Mucosa of stomach (tissue), 1 donor: ENCODE data around the gene ZBTB17.
"Not testable (repeated sequence)": the region's sequence is repeated elsewhere in the genome, so short reads cannot be mapped to it uniquely, and the experiment has no call there.

Experiments
- H3K27me3 ChIP-seq: one replicate; pipeline ENCODE4 v1.7.0; 2013; ENCODE audit warnings: mild to moderate bottlenecking, low read length; ENCODE audit not compliant: control insufficient read depth, insufficient read depth
- H3K36me3 ChIP-seq: one replicate; pipeline ENCODE4 v1.7.0; 2013; ENCODE audit warnings: low read length; ENCODE audit not compliant: control insufficient read depth, insufficient read depth
- H3K4me1 ChIP-seq: one replicate; pipeline ENCODE4 v1.7.0; 2013; ENCODE audit warnings: mild to moderate bottlenecking, low read length; ENCODE audit not compliant: control insufficient read depth, insufficient read depth
- H3K4me3 ChIP-seq: one replicate; pipeline ENCODE4 v1.7.0; 2013; ENCODE audit warnings: low read length
- H3K9ac ChIP-seq: one replicate; pipeline ENCODE4 v1.7.0; 2013; ENCODE audit warnings: mild to moderate bottlenecking, low read length, moderate library complexity
- H3K9me3 ChIP-seq: one replicate; pipeline ENCODE4 v1.7.0; 2013; ENCODE audit warnings: mild to moderate bottlenecking, low read length, moderate library complexity; ENCODE audit not compliant: control insufficient read depth
- donor health status: Pancreatic carcinoma.

ZBTB17 gene

DNA sequence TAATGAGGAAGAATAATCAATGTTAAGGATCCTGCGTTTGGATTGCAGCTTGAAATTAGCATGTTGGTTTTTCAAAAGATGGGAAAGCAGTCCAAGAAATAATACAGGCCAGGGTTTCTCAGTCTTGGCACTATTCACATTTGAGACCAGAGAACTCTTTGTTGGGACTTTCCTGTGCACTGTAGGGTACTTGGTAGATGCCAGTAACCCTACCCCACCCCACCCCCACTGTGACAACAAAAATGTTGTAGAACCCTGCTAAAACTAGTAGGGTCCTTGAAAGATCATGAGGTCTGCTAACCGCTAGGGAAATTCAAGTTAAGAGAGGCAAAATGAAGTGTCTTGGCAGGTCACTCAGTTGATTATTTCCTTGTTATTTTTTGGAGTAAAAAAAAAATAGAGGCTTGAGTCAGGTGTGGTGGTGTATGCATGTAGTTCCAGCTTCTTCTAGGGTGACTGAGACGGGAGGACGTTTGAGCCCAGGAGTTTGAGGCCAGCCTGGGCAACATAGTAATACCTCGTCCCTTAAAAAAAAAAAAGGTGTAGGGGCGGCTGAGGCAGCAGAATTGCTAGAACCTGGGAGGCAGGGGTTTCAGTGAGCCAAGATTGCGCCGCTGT lies 75.1 kb downstream of the ZBTB17 start:
- H3K4me3 ChIP-seq: no peak overlapping the region
- H3K4me1 ChIP-seq: no peaks in the 10 kb centered on the region
- H3K9me3 ChIP-seq: no peaks in the 10 kb centered on the region
- no peaks in the 10 kb centered on the region for H3K36me3 ChIP-seq
- H3K9ac ChIP-seq: no peak overlapping the region
- H3K27me3 ChIP-seq: no peaks in the 10 kb centered on the region

GRCh38 chr1:15899266-15899665 lies 76.6 kb downstream of the ZBTB17 start:
- Histone ChIP-seq H3K9me3 (no peaks in the 10 kb centered on the region), H3K4me1 (no peaks in the 10 kb centered on the region)

GRCh38 chr1:15896841-15897610 lies 78.9 kb downstream of the ZBTB17 start:
- not testable (repeated sequence) for H3K4me3 ChIP-seq, H3K9ac ChIP-seq, H3K9me3 ChIP-seq, H3K4me1 ChIP-seq, H3K36me3 ChIP-seq, H3K27me3 ChIP-seq

More at GRCh38 chr1:15899266-15899665, 76.6 kb downstream of the ZBTB17 start:
- H3K9ac ChIP-seq: no peak overlapping the region
- H3K36me3 ChIP-seq: no peaks in the 10 kb centered on the region
- H3K4me3 ChIP-seq: no peak overlapping the region
- no peaks in the 10 kb centered on the region for H3K27me3 ChIP-seq

- Histone ChIP-seq H3K4me3 (no peak overlapping the region), H3K9me3 (no peaks in the 10 kb centered on the region)
Observed at GRCh38 chr1:15895233-15895632, 80.7 kb downstream of the ZBTB17 start.

DNA sequence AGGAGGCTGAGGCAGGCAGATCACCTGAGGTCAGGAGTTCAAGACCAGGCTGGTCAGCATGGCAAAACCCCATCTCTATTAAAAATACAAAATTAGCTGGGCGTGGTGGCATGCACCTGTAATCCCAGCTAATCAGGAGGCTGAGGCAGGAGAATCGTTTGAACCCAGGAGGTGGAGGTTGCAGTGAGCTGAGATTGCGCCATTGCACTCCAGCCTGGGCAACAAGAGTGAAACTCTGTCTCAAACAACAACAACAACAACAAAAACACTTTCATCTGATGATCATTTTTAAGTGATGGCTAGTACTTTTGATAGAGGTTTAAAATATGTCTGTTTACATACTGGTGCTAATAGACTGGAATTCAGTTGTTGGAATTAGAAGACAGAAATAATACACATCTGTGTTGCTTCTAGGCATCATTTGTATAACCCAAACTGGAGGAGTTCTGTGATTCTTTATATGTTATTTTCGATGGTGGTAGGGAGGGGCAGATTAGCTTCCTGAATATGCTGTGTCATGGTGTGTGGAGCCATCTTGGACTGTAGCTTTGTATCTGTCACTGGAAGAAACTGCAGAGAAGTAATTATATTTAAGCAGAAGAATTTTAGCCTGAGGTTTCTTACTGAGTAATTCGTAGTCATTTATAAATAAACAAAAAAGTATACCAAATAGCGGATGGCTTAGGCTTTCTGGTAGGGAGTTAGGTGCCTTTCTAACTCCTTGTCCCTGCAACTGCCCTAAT lies 82.9 kb downstream of the ZBTB17 start:
- not testable (repeated sequence) for H3K9me3 ChIP-seq, H3K36me3 ChIP-seq, H3K27me3 ChIP-seq, H3K4me3 ChIP-seq, H3K9ac ChIP-seq, H3K4me1 ChIP-seq

More at GRCh38 chr1:15895233-15895632, 80.7 kb downstream of the ZBTB17 start:
- Histone ChIP-seq H3K27me3 (no peaks in the 10 kb centered on the region), H3K36me3 (no peaks in the 10 kb centered on the region), H3K9ac (no peak overlapping the region), H3K4me1 (peaks cover 5% of the 10 kb centered on the region)
